ENCODE measurements around the gene NDUFB6.
"Not testable (repeated sequence)": the region's sequence is repeated elsewhere in the genome, so short reads cannot be mapped to it uniquely, and the experiment has no call there.

NDUFB6 gene

DNA sequence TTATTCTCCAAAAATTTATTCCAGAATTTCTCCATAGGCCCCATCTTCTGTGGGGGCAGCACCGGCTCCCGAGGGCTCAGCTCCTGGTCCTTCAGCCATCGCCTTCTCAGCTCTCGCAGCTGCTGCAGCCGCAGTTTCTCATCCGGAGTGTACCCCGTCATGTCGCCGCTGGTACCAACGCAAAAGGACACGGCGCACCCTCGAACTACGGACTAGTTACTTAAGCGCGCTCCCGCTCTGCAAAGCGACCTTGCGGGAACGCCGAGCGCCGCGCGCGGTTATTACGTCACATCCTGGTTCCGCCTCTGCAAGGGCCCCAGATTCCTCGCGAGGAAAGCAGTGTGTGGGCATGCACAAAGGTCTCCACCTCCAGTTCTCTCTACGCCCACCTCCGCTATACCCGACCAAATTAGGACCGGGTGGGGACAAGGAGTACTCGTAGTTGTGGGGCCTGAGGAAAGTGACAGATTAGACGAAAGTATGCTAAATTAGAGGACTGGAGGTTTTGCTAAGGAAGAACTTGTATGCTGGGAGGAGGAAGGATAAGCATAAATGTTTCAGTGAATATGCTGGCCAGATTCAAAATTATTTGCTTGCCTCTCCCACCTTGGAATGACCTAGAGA is at the start of gene NDUFB6:
Gene NDUFB6, minus strand, starts transcription at position 260 of the 624 bp plus-strand sequence. Its CDS starts 99 bp downstream, at position 161.
- in situ Hi-C loops (cut with MboI; ENCODE audit: low sequenced_read_pairs) = no loop called here

DNA sequence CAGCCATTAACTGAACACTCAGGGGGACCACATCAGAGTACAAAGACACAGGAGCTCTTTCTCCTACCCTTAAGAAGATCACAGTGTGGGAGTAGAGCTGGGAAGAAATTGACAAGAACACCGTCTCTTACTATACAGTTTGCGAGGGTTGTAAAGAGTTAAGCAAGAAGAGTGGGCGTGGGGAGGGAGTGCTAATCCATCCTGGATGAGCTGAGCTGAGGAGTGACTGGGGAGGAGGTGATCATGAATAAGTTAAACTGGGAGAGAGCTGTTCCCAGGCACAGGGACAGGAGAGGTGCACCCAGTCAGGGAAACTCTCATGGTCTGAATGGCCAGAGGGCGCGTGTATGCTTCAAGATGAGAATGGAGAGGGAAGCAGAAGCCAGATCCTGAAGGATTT is 45.3 kb upstream of the NDUFB6 start:
- in situ Hi-C loops (cut with MboI; ENCODE audit: low sequenced_read_pairs) = no loop called here

DNA sequence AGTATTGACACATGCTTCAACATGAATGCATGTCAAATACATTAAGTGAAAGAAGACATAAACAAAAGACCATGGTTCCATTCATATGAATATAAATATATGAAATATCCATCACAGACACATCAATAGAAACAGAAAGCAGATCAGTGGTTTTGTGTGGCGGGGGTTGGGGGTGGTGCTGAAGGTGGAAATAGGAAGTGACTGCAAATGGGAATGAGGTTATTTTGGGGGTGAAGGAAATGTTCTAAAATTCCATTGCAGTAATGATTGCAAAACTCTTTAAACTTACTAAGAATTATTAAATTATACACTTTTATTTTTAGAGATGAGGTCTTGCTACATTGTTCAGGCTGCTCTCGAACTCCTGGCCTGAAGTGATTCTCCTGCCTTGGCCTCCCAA is 33.9 kb upstream of the NDUFB6 start:
- in situ Hi-C loops (cut with MboI; ENCODE audit: low sequenced_read_pairs) = no loop called here

DNA sequence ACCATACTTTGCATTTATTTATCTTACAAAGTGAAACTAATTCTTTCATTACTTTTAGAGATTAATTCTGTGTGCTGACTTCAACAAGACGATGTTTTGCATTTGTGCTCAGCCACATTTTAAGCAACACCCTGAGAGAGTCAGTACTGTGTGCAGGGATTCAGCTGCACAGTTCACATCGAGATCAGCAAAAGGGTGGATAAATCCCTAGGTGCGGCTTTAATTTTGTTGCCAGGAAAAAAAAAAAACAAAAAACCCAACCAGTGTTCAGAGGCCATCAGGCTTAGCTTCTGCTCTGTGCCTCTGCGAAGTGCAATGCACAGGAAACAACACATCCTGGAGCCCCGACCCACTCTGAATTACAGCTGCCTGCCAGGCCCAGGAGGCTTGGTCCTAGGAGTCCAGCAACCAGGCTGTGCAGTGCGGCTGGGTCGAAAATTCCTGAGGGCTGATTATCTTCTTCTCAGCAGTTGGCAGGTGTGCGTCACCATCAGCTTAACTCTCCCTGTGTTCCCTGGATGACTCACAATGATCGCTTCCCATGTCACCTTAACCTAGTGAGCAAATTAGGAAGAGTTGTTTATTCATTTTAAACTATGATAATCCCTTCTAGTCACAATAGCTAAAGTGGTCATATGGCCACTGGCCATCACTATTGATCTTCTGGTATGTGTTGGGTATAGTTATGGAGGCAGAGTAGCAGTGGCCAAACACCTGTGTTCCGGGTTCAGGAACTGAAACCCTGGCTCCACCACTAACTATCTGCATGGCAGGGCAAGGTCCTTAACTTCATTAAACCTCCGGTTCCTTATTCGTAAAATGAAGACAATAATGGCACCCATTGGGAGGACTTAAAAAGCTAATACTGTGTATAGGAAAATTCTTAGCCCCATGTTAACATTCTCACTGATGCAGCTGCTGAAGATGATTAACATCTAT is 31.2 kb upstream of the NDUFB6 start:
- in situ Hi-C loops (cut with MboI; ENCODE audit: low sequenced_read_pairs) = no loop called here

DNA sequence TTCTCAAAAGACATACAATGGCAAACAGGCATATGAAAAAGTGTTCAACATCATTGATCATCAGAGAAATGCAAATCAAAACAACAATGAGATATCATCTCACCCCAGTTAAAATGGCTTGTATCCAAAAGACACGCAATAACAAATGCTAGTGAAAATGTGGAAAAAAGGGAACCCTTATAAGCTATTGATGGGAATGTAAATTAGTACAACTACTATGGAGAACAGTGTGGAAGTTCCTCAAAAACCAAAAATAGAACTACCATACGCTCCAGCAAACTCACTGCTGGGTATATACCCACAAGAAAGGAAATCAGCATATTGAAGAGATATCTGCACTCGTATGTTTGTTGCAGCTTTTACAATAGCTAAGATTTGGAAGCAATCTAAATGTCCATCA is 26.1 kb upstream of the NDUFB6 start:
- in situ Hi-C loops (cut with MboI; ENCODE audit: low sequenced_read_pairs) = not testable (repeated sequence)

DNA sequence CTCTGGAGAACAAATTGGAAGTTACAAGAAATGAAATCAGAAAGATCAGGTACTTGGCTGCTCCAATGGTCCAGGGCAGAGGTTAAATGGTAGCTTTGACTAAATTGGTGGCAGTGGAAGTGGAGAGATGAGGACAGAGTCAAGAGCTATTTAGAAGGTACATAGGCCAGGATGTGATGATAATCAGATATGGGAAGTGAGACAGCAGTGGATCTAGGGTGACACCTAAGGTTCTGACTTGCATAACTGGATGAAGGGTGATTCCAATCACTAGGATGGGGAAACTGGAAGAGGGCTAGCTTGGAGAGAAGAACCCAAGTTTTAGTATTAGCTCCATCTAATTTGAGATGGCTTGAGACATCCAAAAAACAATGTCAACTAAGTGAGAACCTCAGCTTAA is 24.0 kb upstream of the NDUFB6 start:
- in situ Hi-C loops (cut with MboI; ENCODE audit: low sequenced_read_pairs) = no loop called here

DNA sequence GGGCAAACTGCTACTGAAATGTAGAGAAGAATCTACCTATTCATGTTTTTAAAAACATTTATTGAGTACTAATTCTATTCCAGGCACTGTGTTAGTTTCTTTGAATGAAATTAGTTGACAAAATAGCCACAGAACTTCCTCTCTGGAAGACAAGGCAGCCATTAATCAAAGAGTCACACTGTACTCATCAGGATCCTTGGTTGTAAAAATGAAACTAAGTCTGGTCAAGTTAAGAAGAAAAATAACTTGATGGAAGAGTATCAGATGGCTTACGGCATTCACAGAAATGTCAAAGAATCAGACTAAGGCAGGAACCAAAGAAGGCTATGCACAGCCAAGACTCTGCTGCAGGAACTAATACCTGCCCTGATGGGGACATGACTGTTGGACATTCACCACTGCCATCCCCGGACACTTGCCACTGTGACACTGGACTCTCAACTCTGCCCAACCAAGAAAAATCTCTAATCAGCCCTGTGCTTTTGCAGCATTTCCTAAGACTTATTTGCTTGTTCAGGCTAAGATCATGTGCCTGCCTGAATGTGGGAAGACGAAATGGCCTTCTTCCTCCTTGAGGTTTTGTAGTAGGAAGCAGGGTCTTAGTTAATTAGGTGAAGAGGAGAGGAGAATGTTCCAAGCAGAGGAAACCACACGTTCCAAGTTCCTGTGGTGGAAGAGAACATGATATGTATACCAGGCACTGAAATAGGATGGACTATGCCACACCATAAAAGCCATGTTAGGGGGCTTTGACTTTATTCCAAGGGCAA is 23.3 kb upstream of the NDUFB6 start:
- in situ Hi-C loops (cut with MboI; ENCODE audit: low sequenced_read_pairs) = no loop called here

DNA sequence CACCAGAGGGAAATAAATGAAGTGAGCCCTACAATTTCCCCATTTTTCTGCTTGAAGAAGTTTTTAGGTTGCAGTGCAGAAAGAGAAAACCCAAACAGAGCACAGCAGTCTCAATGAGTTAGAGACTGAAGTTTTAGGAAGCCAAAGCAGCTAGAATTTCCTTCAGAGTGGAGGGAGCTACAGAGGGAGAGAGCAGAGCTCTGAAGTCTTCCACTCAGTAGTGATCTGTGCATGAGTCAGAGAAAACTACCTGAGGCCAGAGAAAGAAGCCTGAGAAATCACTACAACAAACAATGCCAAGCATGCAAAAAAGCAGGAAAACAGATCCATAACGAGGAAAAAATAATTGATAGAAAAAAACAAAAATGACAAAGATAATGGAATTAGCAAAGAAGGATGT is 17.9 kb upstream of the NDUFB6 start:
- in situ Hi-C loops (cut with MboI; ENCODE audit: low sequenced_read_pairs) = no loop called here

DNA sequence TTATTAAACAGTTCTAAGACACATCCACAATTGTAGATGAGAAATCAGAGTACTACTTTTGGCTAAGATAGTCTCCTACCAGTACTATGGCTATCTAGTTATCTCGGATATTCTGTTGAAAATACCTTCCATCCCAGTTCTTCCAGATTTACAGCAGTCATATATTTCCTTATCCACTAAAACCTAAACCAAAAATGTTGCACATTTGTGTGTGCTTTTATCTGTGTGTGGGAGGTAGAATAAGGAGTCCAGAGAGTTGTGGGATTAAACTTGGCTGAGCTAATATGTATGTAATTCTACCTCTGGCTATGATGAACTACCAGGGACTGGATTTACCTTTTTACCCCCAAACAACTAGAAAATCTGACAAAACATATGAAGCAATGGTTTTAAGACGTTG is 17.5 kb upstream of the NDUFB6 start:
- in situ Hi-C loops (cut with MboI; ENCODE audit: low sequenced_read_pairs) = no loop called here

DNA sequence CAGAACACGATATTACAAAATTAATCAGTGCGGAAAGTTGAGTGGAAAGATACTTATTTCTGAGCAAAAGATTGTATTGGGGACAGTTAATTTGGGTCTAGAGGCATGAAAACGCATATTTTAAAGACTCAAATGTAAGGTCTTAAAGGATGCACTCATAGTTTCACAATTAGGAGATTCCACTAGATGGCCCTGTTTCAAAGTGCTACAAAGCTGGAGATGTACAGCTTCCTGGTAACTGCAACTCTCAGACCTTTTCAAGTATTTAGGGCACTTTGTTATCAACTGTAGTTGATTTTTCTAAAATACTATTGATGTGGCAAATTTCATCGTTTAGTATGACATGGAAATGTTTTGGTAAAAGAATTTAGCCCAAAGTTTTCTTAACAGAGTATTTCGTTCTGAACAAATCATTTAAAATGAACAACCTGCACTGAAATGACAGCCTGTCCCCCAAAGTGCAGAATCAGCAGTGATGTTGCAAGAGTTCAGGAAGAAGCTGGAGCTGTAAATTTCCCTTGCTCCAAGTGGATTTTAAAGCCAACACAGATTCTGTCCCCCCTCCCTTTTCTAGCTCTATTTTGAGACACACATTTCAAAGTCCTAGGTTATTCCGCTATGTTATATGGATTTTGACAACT is 16.2 kb upstream of the NDUFB6 start:
- in situ Hi-C loops (cut with MboI; ENCODE audit: low sequenced_read_pairs) = no loop called here

DNA sequence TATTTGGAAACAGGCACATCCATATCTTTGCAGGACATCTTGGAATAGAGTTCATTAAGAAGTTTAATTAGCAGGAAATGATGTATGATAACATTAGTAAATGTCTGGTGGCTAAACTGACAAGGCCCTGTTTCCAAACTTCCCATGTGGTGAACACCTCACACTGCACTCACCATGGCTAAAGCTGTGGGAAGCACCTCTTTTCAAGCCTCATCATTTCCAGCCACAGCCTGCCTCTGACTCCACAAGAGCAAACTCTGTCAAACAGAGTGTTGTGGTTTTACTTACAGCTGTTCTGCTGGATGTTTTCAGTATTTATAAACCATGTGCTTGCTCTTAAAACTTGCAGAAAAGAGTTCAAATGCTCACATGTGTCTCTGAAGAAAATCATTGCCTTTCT is 14.9 kb upstream of the NDUFB6 start:
- in situ Hi-C loops (cut with MboI; ENCODE audit: low sequenced_read_pairs) = no loop called here

DNA sequence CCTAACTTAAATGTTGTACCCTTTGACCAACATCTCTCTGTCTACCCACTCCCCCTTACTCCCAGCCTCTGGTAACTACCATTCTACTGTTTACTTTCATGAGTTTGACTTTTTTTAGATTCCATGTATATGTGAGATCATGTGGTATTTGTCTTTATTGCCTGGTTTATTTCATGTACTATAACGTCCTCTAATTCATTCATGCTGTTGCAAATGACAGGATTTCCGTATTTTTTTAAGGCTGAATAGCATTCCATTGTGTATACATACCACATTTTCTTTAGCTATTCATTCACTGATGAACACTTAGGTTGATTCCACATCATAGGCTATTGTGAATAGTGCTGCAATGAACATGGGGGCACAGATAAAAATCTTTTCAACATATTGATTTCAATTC is 11.8 kb upstream of the NDUFB6 start:
- in situ Hi-C loops (cut with MboI; ENCODE audit: low sequenced_read_pairs) = no loop called here

DNA sequence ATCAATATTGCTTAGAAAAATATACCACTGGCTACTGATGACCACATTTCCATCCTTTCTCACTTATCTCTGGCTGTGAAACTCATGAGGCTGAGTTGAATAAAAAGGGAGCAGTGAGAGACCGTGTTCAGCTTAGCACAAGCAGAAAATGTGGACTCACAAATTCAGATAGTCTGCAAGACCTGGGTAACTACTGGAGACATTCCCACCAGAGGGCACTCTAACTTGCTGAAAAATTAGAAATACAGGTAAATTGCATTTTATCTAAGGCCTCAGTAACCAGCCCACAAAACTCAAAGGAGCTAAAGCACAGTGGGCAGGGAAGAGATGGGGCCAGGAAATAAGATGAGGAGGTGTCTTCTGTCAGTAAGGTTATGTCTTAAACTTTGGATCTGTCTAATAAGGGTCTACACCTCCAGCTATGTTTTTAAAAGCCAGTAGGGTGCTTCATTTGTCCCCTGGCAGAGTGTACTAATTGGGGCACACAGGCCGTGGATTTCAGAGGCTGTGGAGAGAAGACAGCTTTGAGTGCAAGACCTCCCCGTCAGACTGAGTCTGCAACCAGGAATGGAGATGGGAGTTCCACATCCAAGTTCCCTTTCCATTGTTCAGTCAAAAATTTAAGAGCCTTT is 8.7 kb upstream of the NDUFB6 start:
- in situ Hi-C loops (cut with MboI; ENCODE audit: low sequenced_read_pairs) = no loop called here

DNA sequence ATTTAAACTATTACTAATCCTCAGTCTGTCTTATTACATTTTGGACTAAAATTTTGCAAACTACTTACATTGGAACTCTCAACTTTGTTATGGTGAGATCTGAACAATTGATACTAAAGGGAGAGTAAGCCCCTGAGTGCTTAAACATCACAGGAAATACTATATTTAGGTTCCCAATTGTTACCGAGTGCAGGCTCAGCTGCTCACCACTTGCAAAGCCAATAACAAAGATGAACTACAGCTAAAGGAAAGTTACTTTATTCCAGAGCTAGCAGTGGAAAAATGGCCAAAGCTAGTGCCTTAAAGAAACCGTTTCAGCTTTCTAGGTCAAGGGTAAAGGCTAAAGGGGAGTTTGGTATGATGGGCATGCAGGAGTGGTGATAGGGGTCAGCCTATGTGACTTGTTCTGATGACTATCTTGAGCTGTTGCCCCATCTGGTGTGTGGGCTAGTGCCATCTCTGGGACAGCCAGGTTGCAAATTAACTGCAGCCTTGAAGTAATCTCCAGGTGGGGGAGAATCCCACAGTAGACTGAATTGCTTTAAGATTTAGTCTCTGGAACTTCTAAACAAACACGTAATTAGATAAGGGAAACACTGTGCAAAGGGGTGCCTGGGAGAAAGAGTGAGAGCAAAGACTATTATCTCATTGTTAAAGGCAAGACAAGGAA is 7.8 kb upstream of the NDUFB6 start:
- in situ Hi-C loops (cut with MboI; ENCODE audit: low sequenced_read_pairs) = no loop called here

DNA sequence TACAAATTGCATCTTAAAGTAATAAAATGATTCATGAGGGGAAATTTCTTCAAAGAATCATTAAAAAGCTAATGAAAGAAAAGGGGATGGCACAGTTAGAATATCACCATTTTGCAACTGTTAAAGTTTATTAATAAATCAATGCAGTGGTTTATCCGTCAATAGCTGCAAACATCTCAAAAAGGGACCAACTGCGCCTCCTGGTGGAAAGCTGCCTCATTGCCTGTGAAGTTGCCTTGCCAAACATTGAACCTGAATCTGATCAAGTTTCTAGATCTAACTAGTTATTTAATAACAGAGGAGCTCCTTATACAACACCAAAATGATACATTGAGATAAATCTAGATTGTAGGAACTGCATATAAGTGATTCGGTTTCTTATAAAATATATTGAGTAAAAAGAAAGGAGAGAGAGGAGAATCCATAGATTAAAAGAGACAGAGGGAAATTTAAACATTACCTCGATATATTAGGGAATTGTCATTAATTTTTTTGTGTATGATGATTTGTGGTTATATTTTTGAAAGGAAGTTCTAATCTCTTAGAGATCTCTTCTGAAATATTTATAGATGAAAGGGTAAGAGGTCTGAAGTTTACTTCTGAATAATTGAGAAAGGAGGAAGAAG is 6.9 kb upstream of the NDUFB6 start:
- in situ Hi-C loops (cut with MboI; ENCODE audit: low sequenced_read_pairs) = no loop called here

DNA sequence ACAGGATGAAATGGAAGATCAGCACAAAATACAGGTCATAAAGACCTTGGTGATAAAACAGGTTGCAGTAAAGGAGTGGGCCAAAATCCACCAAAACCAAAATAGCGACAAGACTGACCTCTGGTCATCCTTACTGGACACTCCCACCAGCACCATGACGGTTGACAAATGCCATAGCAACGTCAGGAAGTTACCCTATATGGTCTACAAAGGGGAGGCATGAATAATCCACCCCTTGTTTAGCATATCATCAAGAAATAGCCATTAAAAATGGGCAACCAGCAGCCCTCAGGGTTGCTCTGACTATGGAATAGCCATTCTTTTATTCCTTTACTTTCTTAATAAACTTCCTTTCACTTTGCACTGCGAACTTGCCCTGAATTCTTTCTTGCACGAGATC is 6.0 kb upstream of the NDUFB6 start:
- in situ Hi-C loops (cut with MboI; ENCODE audit: low sequenced_read_pairs) = no loop called here

DNA sequence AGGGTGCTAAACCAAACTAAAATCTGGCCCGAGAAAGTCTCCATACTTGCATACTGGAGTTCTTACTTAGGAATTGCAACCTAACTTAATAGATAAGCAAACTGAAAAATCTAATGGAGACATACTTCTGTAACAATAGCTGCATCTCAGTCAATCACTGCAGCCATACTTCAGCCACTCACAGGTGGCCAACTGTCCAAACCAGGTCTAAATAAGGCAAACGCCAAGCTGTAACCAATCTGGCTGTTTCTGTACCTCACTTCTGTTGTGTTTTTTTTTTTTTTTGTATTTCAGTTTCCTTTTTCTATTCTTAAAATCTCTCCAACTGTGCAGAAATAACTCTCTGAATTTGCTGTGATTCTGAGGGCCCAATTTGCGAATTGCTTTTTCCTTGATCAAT is 4.4 kb upstream of the NDUFB6 start:
- in situ Hi-C loops (cut with MboI; ENCODE audit: low sequenced_read_pairs) = no loop called here

DNA sequence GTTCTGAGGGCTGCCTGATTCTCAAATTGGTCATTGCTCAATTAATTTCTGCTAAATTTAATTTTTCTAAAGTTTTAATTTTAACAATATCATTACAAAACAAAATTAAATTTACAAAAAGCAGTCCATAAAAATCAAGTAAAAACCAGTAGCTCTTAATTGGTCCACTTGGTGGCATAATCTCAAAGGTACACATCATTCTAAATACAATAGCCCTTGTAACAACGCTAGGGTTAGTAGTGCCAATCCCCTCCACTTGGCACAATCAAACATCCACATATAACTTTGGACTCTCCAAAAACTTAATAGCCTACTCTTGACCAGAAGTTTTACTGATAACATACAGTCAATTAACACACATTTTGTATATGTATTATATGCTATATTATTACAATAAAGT is 1.9 kb upstream of the NDUFB6 start:
- in situ Hi-C loops (cut with MboI; ENCODE audit: low sequenced_read_pairs) = no loop called here

DNA sequence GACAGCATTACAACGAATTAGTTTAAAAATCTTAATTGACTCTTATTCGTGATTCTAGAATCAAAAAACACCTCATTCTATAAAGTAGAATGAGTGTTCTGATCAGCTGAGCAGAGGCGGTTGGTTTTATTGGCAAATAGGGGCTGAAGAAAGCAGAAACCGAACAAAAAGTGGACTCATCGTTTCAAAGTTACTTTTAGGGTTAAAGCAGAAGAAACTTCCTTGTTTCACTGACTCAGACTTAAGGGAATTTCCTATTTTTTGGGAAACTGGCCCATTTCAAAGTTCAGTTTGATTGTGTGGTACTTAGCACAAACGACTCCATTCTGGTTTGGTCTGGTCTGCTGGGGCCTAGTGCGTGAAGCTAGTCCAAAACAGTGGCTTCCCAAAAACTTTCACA is 862 bp upstream of the NDUFB6 start:
- in situ Hi-C loops (cut with MboI; ENCODE audit: low sequenced_read_pairs) = no loop called here

Measured in hTERT RPE-1 (cell line).